Thoracic aorta (tissue), 2 donors: ENCODE data around the gene LYRM2. TPM values are rescaled to one million over a fixed set of nuclear protein-coding genes. Genes with fewer than 3 reads are reported as not detected.

Source experiments
- ATAC-seq: fragments of 150-250 bp; one replicate; pipeline ENCODE4 v1.8.0; 2017; ENCODE audit warnings: low read depth; ENCODE audit not compliant: insufficient number of reproducible peaks, low FRiP score
- DNase-seq: peaks from one replicate; pipeline ENCODE4 v3.0.0-alpha.2; 2020; ENCODE audit warnings: low spot score
- H3K27ac ChIP-seq, 2 donors: fragments of 200-600 bp; sonication (generic); 1 replicate in 1 of 2; 2 replicates in 1 of 2; pipeline ENCODE4 v1.5.1; 2016; ENCODE audit warnings: mild to moderate bottlenecking in 2 of 2, moderate library complexity in 2 of 2
- H3K27me3 ChIP-seq: fragments of 200-600 bp; sonication (generic); replicated peaks from 2 replicates; pipeline ENCODE4 v1.6.0; 2016; ENCODE audit warnings: mild to moderate bottlenecking; ENCODE audit not compliant: insufficient read depth
- H3K36me3 ChIP-seq: fragments of 200-600 bp; sonication (generic); one replicate; pipeline ENCODE4 v1.5.1; 2016
- H3K4me1 ChIP-seq, 2 donors: fragments of 200-600 bp; sonication (generic); 1 replicate in 1 of 2; 2 replicates in 1 of 2; pipeline versions ENCODE4 v1.5.1 to v1.6.0; 2016; ENCODE audit warnings: low read depth in 2 of 2, mild to moderate bottlenecking in 1 of 2; ENCODE audit not compliant: control insufficient read depth in 1 of 2
- H3K4me3 ChIP-seq: fragments of 200-600 bp; sonication (generic); 2 replicates; pipeline ENCODE4 v1.5.1; 2016; ENCODE audit warnings: mild to moderate bottlenecking
- H3K9me3 ChIP-seq: fragments of 200-600 bp; sonication (generic); 2 replicates; pipeline ENCODE4 v1.5.1; 2016
- total RNA-seq, 2 donors: library from RNA; depleted of rRNA; stranded (reverse); fragments of >200 nt; gene quantifications; one replicate each; pipeline versions ENCODE4 v1.1.0 to v1.2.3, GENCODE V29; 2016
- TF ChIP-seq, protein P1 (sequence below): fragments of 200-600 bp; sonication (generic); IDR thresholded peaks from one replicate; pipeline ENCODE4 v1.5.1; 2019; ENCODE audit warnings: antibody characterized with exemption

LYRM2 gene
- total RNA-seq, 2 donors from 2014 or later, result 12.9 to 18.1 TPM

DNA sequence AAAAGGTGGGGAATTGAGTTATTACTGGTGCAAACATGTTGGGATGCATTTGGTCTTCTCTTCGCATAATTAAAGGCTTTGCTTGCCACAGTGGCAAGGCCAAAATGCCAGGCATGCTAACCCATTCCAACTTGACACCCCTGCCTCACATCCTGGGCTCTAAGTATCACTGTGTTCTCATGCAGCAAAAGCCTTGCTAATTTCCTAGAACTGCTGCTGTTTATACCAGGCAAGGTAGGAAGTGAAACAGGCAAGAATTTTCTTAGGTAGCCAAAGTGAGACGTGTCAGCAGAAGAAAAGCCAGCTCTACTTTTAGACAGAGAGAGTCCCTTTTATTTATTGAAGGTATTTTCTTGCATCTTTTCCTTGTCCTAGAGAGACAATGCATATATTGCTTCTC lies 41.2 kb downstream of the LYRM2 start:
- no peaks in the 10 kb centered on the region for H3K36me3 ChIP-seq
- TF ChIP-seq, protein P1, sequence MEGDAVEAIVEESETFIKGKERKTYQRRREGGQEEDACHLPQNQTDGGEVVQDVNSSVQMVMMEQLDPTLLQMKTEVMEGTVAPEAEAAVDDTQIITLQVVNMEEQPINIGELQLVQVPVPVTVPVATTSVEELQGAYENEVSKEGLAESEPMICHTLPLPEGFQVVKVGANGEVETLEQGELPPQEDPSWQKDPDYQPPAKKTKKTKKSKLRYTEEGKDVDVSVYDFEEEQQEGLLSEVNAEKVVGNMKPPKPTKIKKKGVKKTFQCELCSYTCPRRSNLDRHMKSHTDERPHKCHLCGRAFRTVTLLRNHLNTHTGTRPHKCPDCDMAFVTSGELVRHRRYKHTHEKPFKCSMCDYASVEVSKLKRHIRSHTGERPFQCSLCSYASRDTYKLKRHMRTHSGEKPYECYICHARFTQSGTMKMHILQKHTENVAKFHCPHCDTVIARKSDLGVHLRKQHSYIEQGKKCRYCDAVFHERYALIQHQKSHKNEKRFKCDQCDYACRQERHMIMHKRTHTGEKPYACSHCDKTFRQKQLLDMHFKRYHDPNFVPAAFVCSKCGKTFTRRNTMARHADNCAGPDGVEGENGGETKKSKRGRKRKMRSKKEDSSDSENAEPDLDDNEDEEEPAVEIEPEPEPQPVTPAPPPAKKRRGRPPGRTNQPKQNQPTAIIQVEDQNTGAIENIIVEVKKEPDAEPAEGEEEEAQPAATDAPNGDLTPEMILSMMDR, result no peak
- H3K27me3 ChIP-seq, result no peaks in the 10 kb centered on the region
- no peak overlapping the region for H3K27ac ChIP-seq
- H3K9me3 ChIP-seq, result no peaks in the 10 kb centered on the region
- H3K4me3 ChIP-seq, result no peak overlapping the region
- H3K4me1 ChIP-seq, result peaks cover 4 to 34% of the 10 kb centered on the region in 2 donors
- DNase-seq (no peak), ATAC-seq (no peak)

DNA sequence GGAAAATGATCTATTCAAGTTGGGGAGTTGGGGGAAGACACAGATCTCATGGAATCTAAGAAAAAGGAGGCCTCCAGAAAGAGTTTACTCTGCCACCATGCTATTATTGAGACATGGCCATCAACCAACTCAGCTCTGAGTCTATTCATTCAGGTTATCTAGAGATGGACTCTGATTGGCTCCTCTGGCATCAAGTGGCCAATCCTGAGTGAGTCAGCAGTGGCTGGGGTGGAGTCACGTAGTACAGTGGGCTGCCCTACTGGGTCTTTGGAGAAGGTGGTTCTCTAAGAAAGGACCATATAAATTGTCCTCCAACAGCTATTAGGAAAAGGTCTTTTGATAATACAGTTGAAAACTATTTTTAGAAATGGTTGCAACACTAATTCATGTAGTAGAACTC lies 42.1 kb downstream of the LYRM2 start:
- DNase-seq, result no peak
- no peaks in the 10 kb centered on the region for H3K9me3 ChIP-seq

DNA sequence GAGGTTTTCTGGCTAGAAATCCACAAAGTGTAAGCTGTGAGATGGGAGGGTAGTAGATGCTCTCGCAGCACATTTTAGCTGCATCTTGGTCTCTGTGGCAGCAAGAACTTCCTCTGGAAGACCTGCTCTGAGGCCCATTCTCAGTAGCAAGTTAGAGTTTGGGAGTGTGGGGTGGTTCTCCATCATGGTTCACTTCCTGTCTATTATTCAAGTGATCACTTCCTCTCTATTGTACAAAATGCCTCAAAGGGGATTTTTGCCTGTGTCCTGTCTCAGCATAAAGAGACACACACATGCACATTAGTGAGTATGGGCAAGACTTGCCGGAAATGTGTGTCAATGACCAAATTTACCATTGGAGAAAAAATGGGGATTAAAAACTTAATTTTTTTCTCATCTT lies 42.5 kb downstream of the LYRM2 start:
- H3K36me3 ChIP-seq, result no peaks in the 10 kb centered on the region
- H3K4me3 ChIP-seq, result no peak overlapping the region
- DNase-seq (no peak), ATAC-seq (no peak)
- peaks cover 4 to 34% of the 10 kb centered on the region in 2 donors for H3K4me1 ChIP-seq
- no peak overlapping the region for H3K27ac ChIP-seq
- H3K9me3 ChIP-seq, result no peaks in the 10 kb centered on the region
- no peaks in the 10 kb centered on the region for H3K27me3 ChIP-seq
- TF ChIP-seq, protein P1, result no peak

More for the DNA sequence above, 42.1 kb downstream of the LYRM2 start:
- no peaks in the 10 kb centered on the region for H3K36me3 ChIP-seq
- no peak overlapping the region for H3K27ac ChIP-seq
- ATAC-seq, result no peak
- TF ChIP-seq, protein P1, result no peak
- H3K4me1 ChIP-seq, result peaks cover 4 to 34% of the 10 kb centered on the region in 2 donors
- H3K4me3 ChIP-seq, result no peak overlapping the region
- no peaks in the 10 kb centered on the region for H3K27me3 ChIP-seq

DNA sequence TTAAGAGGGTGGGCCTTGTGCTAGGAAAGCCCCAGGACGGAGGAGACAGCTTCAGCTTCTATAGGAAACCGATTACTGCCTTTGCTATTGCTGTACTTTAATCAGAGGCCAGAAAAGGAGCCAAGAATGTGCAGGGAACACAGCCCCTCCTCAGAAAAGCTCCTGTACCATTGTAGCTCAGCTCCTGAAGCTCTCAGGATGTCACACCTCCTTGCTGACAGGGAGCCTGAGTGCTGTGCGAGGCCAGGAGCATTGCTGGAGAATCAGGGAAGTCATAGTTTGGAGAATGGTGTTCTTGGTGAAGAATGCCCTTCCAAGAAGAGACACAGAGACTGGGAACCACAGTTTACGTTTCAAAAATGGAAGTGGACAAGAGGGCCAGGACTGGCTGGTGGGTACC lies 46.8 kb downstream of the LYRM2 start:
- no peaks in the 10 kb centered on the region for H3K27me3 ChIP-seq
- H3K27ac ChIP-seq, result no peak overlapping the region
- DNase-seq (no peak), ATAC-seq (no peak)
- H3K9me3 ChIP-seq, result no peaks in the 10 kb centered on the region
- H3K4me1 ChIP-seq, result peaks cover 4 to 5% of the 10 kb centered on the region in 2 donors
- TF ChIP-seq, protein P1, result no peak
- no peaks in the 10 kb centered on the region for H3K36me3 ChIP-seq
- H3K4me3 ChIP-seq, result no peak overlapping the region

DNA sequence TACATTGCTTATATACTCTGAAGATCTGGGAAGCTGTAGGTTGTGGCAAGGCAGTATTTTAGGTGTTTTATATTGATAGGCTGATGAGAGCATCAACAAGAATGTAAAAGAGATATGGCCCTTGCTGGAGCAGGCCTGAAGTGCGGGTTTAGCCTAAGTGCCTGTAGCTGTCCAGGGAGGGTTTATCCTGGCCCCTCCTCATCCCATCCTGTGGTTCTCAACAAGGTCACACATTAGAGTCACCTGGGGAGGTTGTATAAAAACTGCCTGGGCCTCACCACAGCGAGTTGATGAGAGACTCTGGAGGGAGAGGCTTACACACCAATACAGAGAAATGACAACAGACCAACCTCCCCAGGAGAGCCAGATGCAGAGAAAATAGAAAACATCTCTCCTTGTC lies 48.4 kb downstream of the LYRM2 start:
- Histone ChIP-seq H3K9me3 (no peaks in the 10 kb centered on the region), H3K27me3 (no peaks in the 10 kb centered on the region)

More for the DNA sequence above, 48.4 kb downstream of the LYRM2 start:
- TF ChIP-seq, protein P1, result no peak
- no peak for ATAC-seq
- no peak overlapping the region for H3K27ac ChIP-seq
- no peak for DNase-seq
- H3K4me1 ChIP-seq, result peaks cover 5 to 7% of the 10 kb centered on the region in 2 donors
- no peak overlapping the region for H3K4me3 ChIP-seq
- no peaks in the 10 kb centered on the region for H3K36me3 ChIP-seq
